Lower leg skin (tissue), 3 donors: ENCODE measurements around the gene RERE.

Experiments used
- CTCF ChIP-seq, 3 donors: fragments of 450-650 bp; IDR thresholded peaks; one replicate each; pipeline ENCODE4 v1.5.1; 2016; ENCODE audit warnings: antibody characterized with exemption in 3 of 3, mild to moderate bottlenecking in 3 of 3, moderate library complexity in 2 of 3
- POLR2A ChIP-seq, 2 donors: fragments of 450-650 bp; IDR thresholded peaks; one replicate each; pipeline ENCODE4 v1.6.1; 2016 to 2017; ENCODE audit warnings: antibody characterized with exemption in 2 of 2, mild to moderate bottlenecking in 1 of 2, moderate library complexity in 1 of 2

GRCh38 chr1:8373125-8373524 lies 444.3 kb downstream of the RERE start:
- TF ChIP-seq CTCF (IDR thresholded peaks at IDR 0.05) (no peak), POLR2A (IDR thresholded peaks at IDR 0.05) (no peak)
